H1 (cell line): ENCODE measurements around the gene CD276. TPM values are rescaled to one million over a fixed set of nuclear protein-coding genes. Genes with fewer than 3 reads are reported as not detected.

ENCODE experiments used
- CTCF ChIA-PET: fragments of 300-600 bp; sonication (Branson Sonifier 250); formaldehyde crosslinking; loops from one replicate; lab custom pipeline; 2021; ENCODE audit not compliant: partially characterized antibody; lab: Charles Lee
- POLR2A ChIA-PET: fragments of 300-600 bp; sonication (Branson Sonifier 250); formaldehyde crosslinking; loops from one replicate; lab custom pipeline; 2021; ENCODE audit warnings: inconsistent platforms; ENCODE audit not compliant: partially characterized antibody; lab: Charles Lee
- DNase-seq, 2 experiments: peaks; one replicate each; pipeline versions ENCODE4 v3.0.0 to v3.0.0-alpha.2; 2010 to 2022; ENCODE audit warnings: low spot score in 2 of 2, low read depth in 1 of 2, mixed read lengths in 1 of 2
- FAIRE-seq: peaks from 2 replicates; lab custom pipeline; 2011; peaks lifted over from hg19 to GRCh38; lab: Jason Lieb, UNC
- H2AFZ ChIP-seq: 2 replicates; pipeline ENCODE4 v1.8.1; 2012; ENCODE audit warnings: low read length, inconsistent platforms
- H2AK5ac ChIP-seq: 2 replicates; pipeline ENCODE4 v1.6.1; 2013; ENCODE audit warnings: low read depth, low read length
- H2BK120ac ChIP-seq: replicated peaks from 2 replicates; pipeline ENCODE3; 2013; ENCODE audit warnings: low read depth, low read length, inconsistent platforms
- H2BK12ac ChIP-seq: 2 replicates; pipeline ENCODE4 v1.6.1; 2013; ENCODE audit warnings: low read depth, low read length
- H2BK15ac ChIP-seq: 2 replicates; pipeline ENCODE4 v1.6.1; 2013; ENCODE audit warnings: low read length
- H2BK20ac ChIP-seq: 2 replicates; pipeline ENCODE4 v1.6.1; 2013; ENCODE audit warnings: low read length
- H2BK5ac ChIP-seq: 2 replicates; pipeline ENCODE4 v1.6.1; 2013; ENCODE audit warnings: low read depth, low read length
- H3K14ac ChIP-seq: 2 replicates; pipeline ENCODE4 v1.6.1; 2013; ENCODE audit warnings: inconsistent platforms; ENCODE audit not compliant: insufficient read length
- H3K18ac ChIP-seq: 2 replicates; pipeline ENCODE4 v1.6.1; 2013; ENCODE audit warnings: low read length; ENCODE audit errors: extremely low read depth
- H3K23ac ChIP-seq: 2 replicates; pipeline ENCODE4 v1.6.1; 2013; ENCODE audit warnings: inconsistent platforms; ENCODE audit not compliant: insufficient read length
- H3K23me2 ChIP-seq: 2 replicates; pipeline ENCODE4 v1.6.1; 2013; ENCODE audit warnings: low read depth, low read length
- H3K27ac ChIP-seq: 2 replicates; pipeline ENCODE4 v1.6.1; 2011; ENCODE audit warnings: low read depth, low read length, inconsistent platforms
- H3K27me3 ChIP-seq, 4 experiments: replicated peaks in 1 of 4; 1 replicate in 1 of 4; 2 replicates in 3 of 4; pipeline versions ENCODE4 v1.6.1 to v1.8.1; 2011 to 2013; ENCODE audit warnings: low read length in 3 of 4, mild to moderate bottlenecking in 3 of 4, inconsistent platforms in 2 of 4, mixed read lengths in 2 of 4, moderate library complexity in 1 of 4; ENCODE audit not compliant: control insufficient read depth in 3 of 4, insufficient read depth in 3 of 4; ENCODE audit errors: extremely low read depth in 1 of 4
- H3K36me3 ChIP-seq, 4 experiments: 2 replicates each; pipeline versions ENCODE4 v1.6.1 to v1.8.1; 2011 to 2013; ENCODE audit warnings: mild to moderate bottlenecking in 4 of 4, low read length in 3 of 4, moderate library complexity in 2 of 4, control low read depth in 1 of 4, inconsistent platforms in 1 of 4; ENCODE audit not compliant: insufficient read depth in 4 of 4, control insufficient read depth in 2 of 4
- H3K4ac ChIP-seq: replicated peaks from 2 replicates; pipeline ENCODE3; 2013; ENCODE audit warnings: low read length, low read depth, mixed read lengths, inconsistent platforms; ENCODE audit not compliant: insufficient read length
- H3K4me1 ChIP-seq, 4 experiments: replicated peaks in 1 of 4; 1 replicate in 1 of 4; 2 replicates in 3 of 4; pipeline versions ENCODE4 v1.6.1 to v1.8.1; 2011 to 2013; ENCODE audit warnings: low read length in 3 of 4, inconsistent platforms in 2 of 4, mixed read lengths in 1 of 4; ENCODE audit not compliant: insufficient read depth in 4 of 4, control insufficient read depth in 3 of 4
- H3K4me2 ChIP-seq, 2 experiments: 2 replicates each; pipeline versions ENCODE4 v1.6.1 to v1.8.1; 2011 to 2013; ENCODE audit warnings: low read depth in 2 of 2, low read length in 2 of 2, control low read depth in 1 of 2, inconsistent platforms in 1 of 2, mild to moderate bottlenecking in 1 of 2; ENCODE audit not compliant: insufficient read depth in 1 of 2
- H3K4me3 ChIP-seq, 4 experiments: fragments of 200-600, 300-600 bp in 1 of 4; sonication (generic), shearing (Covaris generic), sonication (Bioruptor Twin) in 1 of 4; 2 replicates each; pipeline versions ENCODE4 v1.5.1 to v1.8.1; 2011 to 2016; ENCODE audit warnings: low read length in 4 of 4, low read depth in 3 of 4, control low read depth in 2 of 4, inconsistent platforms in 2 of 4, mild to moderate bottlenecking in 2 of 4, mixed read lengths in 1 of 4, moderate library complexity in 1 of 4; ENCODE audit not compliant: insufficient read depth in 2 of 4; ENCODE audit errors: extremely low read depth in 1 of 4
- H3K56ac ChIP-seq: replicated peaks from 2 replicates; pipeline ENCODE3; 2013; ENCODE audit warnings: low read depth, mild to moderate bottlenecking, mixed read lengths, low read length, inconsistent platforms; ENCODE audit not compliant: insufficient read length
- H3K79me1 ChIP-seq: 2 replicates; pipeline ENCODE4 v1.6.1; 2013; ENCODE audit warnings: low read depth, low read length, control low read depth
- H3K79me2 ChIP-seq, 2 experiments: 2 replicates each; pipeline versions ENCODE4 v1.6.1 to v1.8.1; 2012 to 2013; ENCODE audit warnings: low read length in 2 of 2, mild to moderate bottlenecking in 2 of 2, inconsistent platforms in 1 of 2; ENCODE audit not compliant: insufficient read depth in 2 of 2, control insufficient read depth in 1 of 2
- H3K9ac ChIP-seq, 4 experiments: replicated peaks in 1 of 4; 1 replicate in 1 of 4; 2 replicates in 3 of 4; pipeline versions ENCODE4 v1.6.1 to v1.8.1; 2011 to 2013; ENCODE audit warnings: low read depth in 3 of 4, low read length in 3 of 4, control low read depth in 2 of 4, mild to moderate bottlenecking in 2 of 4, moderate library complexity in 2 of 4, inconsistent platforms in 1 of 4; ENCODE audit errors: extremely low read depth in 1 of 4
- H3K9me3 ChIP-seq, 2 experiments: 2 replicates each; pipeline versions ENCODE4 v1.6.1 to v1.8.1; 2012 to 2013; ENCODE audit warnings: mild to moderate bottlenecking in 2 of 2, moderate library complexity in 2 of 2, control low read depth in 1 of 2, inconsistent platforms in 1 of 2, low read depth in 1 of 2, low read length in 1 of 2, mixed read lengths in 1 of 2; ENCODE audit not compliant: insufficient read depth in 2 of 2
- H4K20me1 ChIP-seq, 2 experiments: replicated peaks in 1 of 2; 2 replicates each; pipeline versions ENCODE3 to v1.8.1; 2011 to 2013; ENCODE audit warnings: inconsistent platforms in 2 of 2, low read length in 2 of 2, mild to moderate bottlenecking in 1 of 2; ENCODE audit not compliant: insufficient read depth in 2 of 2, control insufficient read depth in 1 of 2
- H4K5ac ChIP-seq: 2 replicates; pipeline ENCODE4 v1.6.1; 2013; ENCODE audit warnings: low read length, low read depth, mixed read lengths, inconsistent platforms; ENCODE audit not compliant: insufficient read length
- H4K8ac ChIP-seq: 2 replicates; pipeline ENCODE4 v1.8.0; 2013; ENCODE audit warnings: mild to moderate bottlenecking, moderate library complexity, low read length, inconsistent platforms; ENCODE audit not compliant: insufficient read depth; ENCODE audit errors: extremely low read depth
- H4K91ac ChIP-seq: replicated peaks from 2 replicates; pipeline ENCODE3; 2013; ENCODE audit warnings: low read length, mixed read lengths, inconsistent platforms; ENCODE audit not compliant: insufficient read length
- GTF2F1 ChIP-seq: IDR thresholded peaks from 2 replicates; pipeline ENCODE4 v1.6.1; 2012; ENCODE audit warnings: low read depth, low read length, improper control_type of control experiment, borderline replicate concordance
- HDAC6 ChIP-seq: IDR thresholded peaks from one replicate; pipeline ENCODE4 v1.7.1; 2012; ENCODE audit warnings: low read depth, mild to moderate bottlenecking, inconsistent platforms, low read length, moderate library complexity
- JUN ChIP-seq: IDR thresholded peaks from 2 replicates; pipeline ENCODE4 v1.6.1; 2011; ENCODE audit warnings: low read depth, mild to moderate bottlenecking, improper control_type of control experiment, low read length
- PHF8 ChIP-seq: fragments of 200-600 bp; sonication (generic); conservative IDR thresholded peaks from 2 replicates; pipeline ENCODE4 v1.7.1; 2012; ENCODE audit warnings: low read depth, mild to moderate bottlenecking, inconsistent platforms, low read length, moderate library complexity
- RBBP5 ChIP-seq: IDR thresholded peaks from 2 replicates; pipeline ENCODE4 v1.7.1; 2012; ENCODE audit warnings: low read depth, mild to moderate bottlenecking, inconsistent platforms, low read length, moderate library complexity, borderline replicate concordance
- RXRA ChIP-seq: IDR thresholded peaks from 2 replicates; pipeline ENCODE4 v1.6.1; 2011; ENCODE audit warnings: low read depth, mild to moderate bottlenecking, low read length, moderate library complexity; ENCODE audit not compliant: insufficient read depth
- WGBS, 2 experiments: shearing (Covaris generic) in 1 of 2; methylation state at CpG; one replicate each; pipeline versions ENCODE4 v1.1.6 to v1.1.7; 2013 to 2015; ENCODE audit warnings: low lambda C conversion rate in 2 of 2, mixed read lengths in 2 of 2, inconsistent platforms in 1 of 2, low coverage in 1 of 2, missing lambda C conversion rate in 1 of 2; ENCODE audit not compliant: insufficient replicate concordance in 2 of 2, insufficient coverage in 1 of 2, insufficient read length in 1 of 2; ENCODE audit errors: extremely low coverage in 1 of 2, missing lambda C conversion rate in 1 of 2; 5-methylcytosine and 5-hydroxymethylcytosine counted together
- polyA plus RNA-seq, 7 experiments: library from polyadenylated mRNA; depleted of rRNA in 3 of 7; stranded (reverse) in 5 of 7; unstranded in 2 of 7; fragments of >200 nt in 5 of 7; fragments of 200-250 nt in 2 of 7; gene quantifications; 1 replicate in 5 of 7; 2 replicates in 1 of 7; 4 replicates in 1 of 7; pipeline versions ENCODE4 v1.2.1 to v1.2.3, GENCODE V29; 2011 to 2013; ENCODE audit warnings: missing spikeins in 2 of 7, mixed read lengths in 2 of 7
- total RNA-seq: library from RNA; stranded (reverse); fragmentation: NEBNext Ultra II Directional; extraction: Animal tissue kit (Norgen Biotek cat#: 25700); gene quantifications from 2 replicates; pipeline ENCODE4 v1.2.1, GENCODE V29; 2021
- TF ChIP-seq, protein P1 (sequence below): IDR thresholded peaks from 2 replicates; pipeline ENCODE4 v1.6.1; 2011; ENCODE audit warnings: low read depth, mild to moderate bottlenecking, low read length; ENCODE audit not compliant: insufficient read depth

The CD276 gene
- total and polyA plus RNA-seq, 2 of the 8 experiments (the other 6 are each of a cell fraction or from before 2014, with no cell fraction given): 156 to 158 TPM

DNA sequence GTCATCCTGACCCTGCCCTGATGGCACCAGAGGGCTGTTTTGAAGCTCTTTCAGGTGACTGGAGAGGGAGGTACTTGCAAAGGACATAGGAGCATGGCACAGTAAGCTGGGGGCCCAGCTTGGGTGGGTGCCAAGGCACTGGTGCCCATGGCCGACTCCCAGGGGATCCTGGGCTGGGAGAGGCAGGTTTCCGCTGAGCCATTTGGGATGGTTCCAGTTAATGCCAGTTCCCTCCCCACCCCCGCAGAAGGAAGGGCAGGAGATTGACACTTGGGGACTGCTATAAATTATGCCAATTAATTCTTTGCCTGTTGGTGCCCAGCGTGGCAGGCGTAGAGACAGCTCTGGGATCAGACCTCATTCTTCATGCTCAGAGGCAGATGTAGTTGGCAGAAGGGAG lies 26.1 kb downstream of the CD276 start:
- Histone ChIP-seq H2BK20ac (no peak overlapping the region), H3K36me3 (peaks cover 10 to 54% (median 47%) of the 10 kb centered on the region in 4 experiments), H3K4me1 (no peaks in the 10 kb centered on the region), H3K9ac (no peak overlapping the region), H3K14ac (no peak overlapping the region), H2BK120ac (no peak overlapping the region), H3K4me3 (no peak overlapping the region), H2BK12ac (no peak overlapping the region), H3K9me3 (no peaks in the 10 kb centered on the region), H4K8ac (no peak overlapping the region; the same call in 1 of the 2 replicates), H4K5ac (no peak overlapping the region), H3K18ac (no peak overlapping the region), H3K27ac (no peak overlapping the region), H3K23ac (no peak overlapping the region), H2BK5ac (no peak overlapping the region), H3K27me3 (no peaks in the 10 kb centered on the region), H4K20me1 (peaks cover 3 to 23% of the 10 kb centered on the region in 2 experiments), H3K79me1 (no peaks in the 10 kb centered on the region), H3K79me2 (peaks cover 0 to 2% of the 10 kb centered on the region in 2 experiments; a peak in 1 of 4 replicates), H3K4ac (no peak overlapping the region), H2BK15ac (no peak overlapping the region), H3K56ac (no peak overlapping the region), H3K23me2 (peaks cover 2% of the 10 kb centered on the region; the same call in 1 of the 2 replicates), H4K91ac (no peak overlapping the region), H3K4me2 (no peak overlapping the region), H2AFZ (no peak overlapping the region), H2AK5ac (no peak overlapping the region)
- ChIA-PET CTCF (interaction anchor here (1.0 to 14.7 kb wide), 7 partner anchors 9 to 187 kb away, joined by 3 to 187 read pairs (median 16); no protein-coding TSS in a partner anchor), POLR2A (interaction anchor here (0.6 kb wide), 1 partner anchor 75 kb away, joined by 3 read pairs; no protein-coding TSS in a partner anchor)
- FAIRE-seq (no peak), DNase-seq (no peak)
- WGBS, 2 experiments: 82% methylated on average over 5 of the region's 5 CpGs; no CpG with 5 or more reads in 1 of the 2 experiments
- TF ChIP-seq RXRA (no peak), GTF2F1 (no peak), HDAC6 (no peak), RBBP5 (no peak), JUN (no peak), PHF8 (no peak)
- TF ChIP-seq, protein P1, sequence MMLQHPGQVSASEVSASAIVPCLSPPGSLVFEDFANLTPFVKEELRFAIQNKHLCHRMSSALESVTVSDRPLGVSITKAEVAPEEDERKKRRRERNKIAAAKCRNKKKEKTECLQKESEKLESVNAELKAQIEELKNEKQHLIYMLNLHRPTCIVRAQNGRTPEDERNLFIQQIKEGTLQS: no peak
